Measurements from ENCODE around the gene LRRC14B. TPM values are rescaled to one million over a fixed set of nuclear protein-coding genes. Genes with fewer than 3 reads are reported as not detected.
"Not testable (repeated sequence)": the region's sequence is repeated elsewhere in the genome, so short reads cannot be mapped to it uniquely, and the experiment has no call there.

The LRRC14B gene
- total RNA-seq, 1 donor from 2014 or later, result not detected

DNA sequence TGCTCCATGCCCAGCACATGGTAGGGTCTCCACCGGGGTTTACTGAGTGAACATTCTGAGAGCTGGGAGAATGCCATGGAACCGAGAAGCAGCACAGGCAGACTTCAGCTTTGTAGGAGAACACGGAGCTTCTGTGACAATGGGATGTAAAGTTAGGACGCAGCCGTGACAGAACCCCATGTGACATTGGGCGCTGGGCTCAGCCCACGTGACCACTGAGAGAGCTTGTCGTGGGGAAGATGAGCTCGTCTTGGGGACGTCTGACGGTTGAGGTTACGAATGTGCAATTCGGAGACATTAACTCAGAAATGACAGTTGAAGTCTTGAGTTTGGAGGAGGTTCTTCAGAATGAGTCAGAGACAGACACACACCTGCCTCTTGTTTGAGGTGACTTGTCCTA, 40.4 kb downstream of the LRRC14B start:
- TF ChIP-seq, protein P1, sequence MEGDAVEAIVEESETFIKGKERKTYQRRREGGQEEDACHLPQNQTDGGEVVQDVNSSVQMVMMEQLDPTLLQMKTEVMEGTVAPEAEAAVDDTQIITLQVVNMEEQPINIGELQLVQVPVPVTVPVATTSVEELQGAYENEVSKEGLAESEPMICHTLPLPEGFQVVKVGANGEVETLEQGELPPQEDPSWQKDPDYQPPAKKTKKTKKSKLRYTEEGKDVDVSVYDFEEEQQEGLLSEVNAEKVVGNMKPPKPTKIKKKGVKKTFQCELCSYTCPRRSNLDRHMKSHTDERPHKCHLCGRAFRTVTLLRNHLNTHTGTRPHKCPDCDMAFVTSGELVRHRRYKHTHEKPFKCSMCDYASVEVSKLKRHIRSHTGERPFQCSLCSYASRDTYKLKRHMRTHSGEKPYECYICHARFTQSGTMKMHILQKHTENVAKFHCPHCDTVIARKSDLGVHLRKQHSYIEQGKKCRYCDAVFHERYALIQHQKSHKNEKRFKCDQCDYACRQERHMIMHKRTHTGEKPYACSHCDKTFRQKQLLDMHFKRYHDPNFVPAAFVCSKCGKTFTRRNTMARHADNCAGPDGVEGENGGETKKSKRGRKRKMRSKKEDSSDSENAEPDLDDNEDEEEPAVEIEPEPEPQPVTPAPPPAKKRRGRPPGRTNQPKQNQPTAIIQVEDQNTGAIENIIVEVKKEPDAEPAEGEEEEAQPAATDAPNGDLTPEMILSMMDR (IDR thresholded peaks at IDR 0.05; ENCODE audit: insufficient read depth, low read length, severe bottlenecking), result no peak
- no peaks in the 10 kb centered on the region for H3K27me3 ChIP-seq (ENCODE audit: control insufficient read depth, insufficient read depth, low read length)
- peaks cover 15% of the 10 kb centered on the region for H3K36me3 ChIP-seq (ENCODE audit: control insufficient read depth, insufficient read depth, low read length)
- H3K4me3 ChIP-seq (ENCODE audit: low read depth, low read length), result no peak overlapping the region
- FAIRE-seq (no peak), DNase-seq (ENCODE audit: low read depth) (no peak)

DNA sequence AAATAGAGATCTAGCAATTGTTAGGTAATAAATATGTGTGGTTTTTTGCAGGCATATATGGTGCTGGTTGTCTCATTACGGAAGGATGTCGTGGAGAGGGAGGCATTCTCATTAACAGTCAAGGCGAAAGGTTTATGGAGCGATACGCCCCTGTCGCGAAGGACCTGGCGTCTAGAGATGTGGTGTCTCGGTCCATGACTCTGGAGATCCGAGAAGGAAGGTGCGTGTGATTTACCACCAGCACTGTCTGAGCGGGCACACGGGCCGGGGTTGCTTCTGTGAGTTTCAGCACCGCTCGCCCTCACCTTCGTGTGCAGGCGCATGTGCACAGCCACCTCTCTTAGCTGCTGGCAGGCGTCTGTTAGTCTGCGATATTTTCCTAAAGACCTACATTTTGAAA, 42.1 kb downstream of the LRRC14B start:
- not testable (repeated sequence) for H3K4me3 ChIP-seq (ENCODE audit: low read depth, low read length); DNase-seq (ENCODE audit: low read depth); FAIRE-seq; H3K27me3 ChIP-seq (ENCODE audit: control insufficient read depth, insufficient read depth, low read length)
- H3K36me3 ChIP-seq (ENCODE audit: control insufficient read depth, insufficient read depth, low read length), result peaks cover 10% of the 10 kb centered on the region

DNA sequence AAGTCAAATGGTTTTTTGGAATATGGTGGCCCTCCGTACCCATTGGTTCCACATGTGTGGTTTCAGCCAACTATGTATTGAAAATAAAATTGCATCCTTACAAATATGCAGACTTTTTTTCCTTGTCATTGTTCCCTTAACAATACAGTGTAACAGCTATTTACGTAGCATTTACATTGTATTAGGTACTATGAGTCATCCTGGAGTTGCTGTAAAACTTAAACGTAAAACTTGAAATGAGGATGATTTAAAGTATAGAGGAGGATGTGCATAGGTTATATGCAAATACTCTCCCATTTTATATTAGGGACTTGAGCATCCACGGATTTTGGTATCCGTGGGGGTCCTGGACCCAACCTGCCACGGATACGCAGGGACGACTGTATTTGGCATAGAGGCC, 43.2 kb downstream of the LRRC14B start:
- Histone ChIP-seq H3K4me3 (ENCODE audit: low read depth, low read length) (no peak overlapping the region), H3K27me3 (ENCODE audit: control insufficient read depth, insufficient read depth, low read length) (no peaks in the 10 kb centered on the region), H3K36me3 (ENCODE audit: control insufficient read depth, insufficient read depth, low read length) (peaks cover 7% of the 10 kb centered on the region)
- TF ChIP-seq, protein P1 (IDR thresholded peaks at IDR 0.05; ENCODE audit: insufficient read depth, low read length, severe bottlenecking), result no peak
- no peak for DNase-seq (ENCODE audit: low read depth)
- FAIRE-seq, result no peak

DNA sequence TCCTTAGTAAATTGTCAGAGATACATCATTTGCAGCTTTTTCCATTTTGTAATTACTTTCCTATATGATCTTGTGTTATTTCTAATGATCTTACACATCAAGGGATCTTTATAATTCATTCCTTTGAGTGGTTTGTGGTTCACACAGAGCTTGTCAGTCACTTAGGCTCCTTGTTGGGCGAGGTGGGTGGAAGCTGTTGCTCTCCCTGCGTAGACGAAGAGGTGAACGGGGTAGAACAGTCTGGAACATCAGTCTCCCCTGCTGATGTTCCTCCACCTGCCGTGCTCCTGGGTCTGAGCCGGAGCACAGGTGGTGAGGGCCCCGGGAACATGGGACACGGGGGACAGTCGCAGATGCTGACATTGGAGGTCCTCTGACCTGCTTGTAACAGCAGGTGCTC, 44.2 kb downstream of the LRRC14B start:
- DNase-seq (ENCODE audit: low read depth); H3K36me3 ChIP-seq (ENCODE audit: control insufficient read depth, insufficient read depth, low read length); FAIRE-seq; H3K4me3 ChIP-seq (ENCODE audit: low read depth, low read length); H3K27me3 ChIP-seq (ENCODE audit: control insufficient read depth, insufficient read depth, low read length): not testable (repeated sequence)

DNA sequence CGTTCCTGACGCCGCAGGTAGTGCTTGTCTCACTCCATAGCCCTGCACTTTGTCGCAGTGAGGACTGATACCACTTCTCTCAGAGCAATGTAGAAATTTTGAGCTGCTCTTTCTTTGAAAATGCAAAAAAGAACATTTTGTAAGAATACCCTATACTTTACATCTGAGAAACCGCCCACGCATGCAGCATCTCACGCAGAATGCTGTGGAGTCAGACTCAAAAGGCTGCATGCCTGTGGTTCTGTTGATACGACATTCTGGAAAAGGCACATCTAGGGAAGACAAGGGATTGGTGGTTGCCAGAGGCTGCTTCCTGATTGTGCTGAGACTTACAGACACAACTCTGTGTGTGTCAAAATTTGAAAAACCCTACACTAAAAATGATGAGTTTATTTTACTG, 46.6 kb downstream of the LRRC14B start:
- not testable (repeated sequence) for H3K27me3 ChIP-seq (ENCODE audit: control insufficient read depth, insufficient read depth, low read length); FAIRE-seq; DNase-seq (ENCODE audit: low read depth); H3K4me3 ChIP-seq (ENCODE audit: low read depth, low read length)
- H3K36me3 ChIP-seq (ENCODE audit: control insufficient read depth, insufficient read depth, low read length), result peaks cover 11% of the 10 kb centered on the region

DNA sequence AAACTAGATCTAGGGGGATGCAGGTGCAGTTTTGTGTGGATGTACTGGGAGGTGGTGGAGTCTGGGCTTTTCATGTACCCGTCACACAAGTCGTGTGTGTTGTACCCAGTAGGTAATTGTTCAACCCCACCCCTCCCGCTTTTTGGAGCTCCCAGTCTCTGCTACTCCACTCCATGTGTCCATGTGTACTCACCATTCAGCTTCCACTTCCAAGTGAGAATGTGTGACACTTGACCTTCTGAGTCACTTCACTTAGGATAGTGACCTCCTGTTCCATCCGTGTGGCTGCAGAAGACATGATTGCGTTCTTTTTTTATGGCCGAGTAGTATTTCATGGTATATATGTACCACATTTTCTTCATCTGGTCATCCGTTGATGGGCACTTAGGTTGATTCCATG, 49.3 kb downstream of the LRRC14B start:
- not testable (repeated sequence) for DNase-seq (ENCODE audit: low read depth); FAIRE-seq; H3K27me3 ChIP-seq (ENCODE audit: control insufficient read depth, insufficient read depth, low read length); H3K4me3 ChIP-seq (ENCODE audit: low read depth, low read length); H3K36me3 ChIP-seq (ENCODE audit: control insufficient read depth, insufficient read depth, low read length)

DNA sequence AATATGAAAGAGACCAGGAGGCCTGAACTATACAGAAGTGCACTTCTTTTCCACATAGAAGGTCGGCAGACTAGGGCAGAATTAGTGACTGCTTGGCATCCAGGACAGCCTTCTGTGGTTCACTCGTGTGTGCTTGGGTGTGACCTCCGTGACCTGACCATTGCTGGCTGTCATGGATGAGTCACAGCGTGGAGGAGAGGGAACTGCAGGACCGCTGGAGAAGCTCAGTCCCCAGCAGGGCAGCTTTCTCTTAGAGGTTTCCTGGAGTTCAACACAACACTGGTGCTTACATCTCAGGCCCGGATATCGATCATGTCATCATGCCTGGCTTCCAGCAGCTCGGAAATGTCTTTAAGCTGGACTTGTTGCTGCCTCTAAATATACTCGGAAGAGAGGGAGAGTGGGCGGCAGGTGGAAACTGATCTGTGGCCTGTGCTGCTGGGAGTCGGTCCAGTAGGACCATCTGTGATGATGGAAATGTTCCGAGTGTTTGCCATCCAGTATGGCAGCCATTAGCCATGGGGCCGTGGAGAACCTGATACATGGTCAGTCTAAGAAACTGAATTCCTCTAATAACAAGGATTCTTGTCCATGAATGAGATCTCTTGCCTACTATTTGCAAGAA, 49.9 kb downstream of the LRRC14B start:
- H3K36me3 ChIP-seq (ENCODE audit: control insufficient read depth, insufficient read depth, low read length); DNase-seq (ENCODE audit: low read depth); FAIRE-seq; H3K27me3 ChIP-seq (ENCODE audit: control insufficient read depth, insufficient read depth, low read length); H3K4me3 ChIP-seq (ENCODE audit: low read depth, low read length): not testable (repeated sequence)

DNA sequence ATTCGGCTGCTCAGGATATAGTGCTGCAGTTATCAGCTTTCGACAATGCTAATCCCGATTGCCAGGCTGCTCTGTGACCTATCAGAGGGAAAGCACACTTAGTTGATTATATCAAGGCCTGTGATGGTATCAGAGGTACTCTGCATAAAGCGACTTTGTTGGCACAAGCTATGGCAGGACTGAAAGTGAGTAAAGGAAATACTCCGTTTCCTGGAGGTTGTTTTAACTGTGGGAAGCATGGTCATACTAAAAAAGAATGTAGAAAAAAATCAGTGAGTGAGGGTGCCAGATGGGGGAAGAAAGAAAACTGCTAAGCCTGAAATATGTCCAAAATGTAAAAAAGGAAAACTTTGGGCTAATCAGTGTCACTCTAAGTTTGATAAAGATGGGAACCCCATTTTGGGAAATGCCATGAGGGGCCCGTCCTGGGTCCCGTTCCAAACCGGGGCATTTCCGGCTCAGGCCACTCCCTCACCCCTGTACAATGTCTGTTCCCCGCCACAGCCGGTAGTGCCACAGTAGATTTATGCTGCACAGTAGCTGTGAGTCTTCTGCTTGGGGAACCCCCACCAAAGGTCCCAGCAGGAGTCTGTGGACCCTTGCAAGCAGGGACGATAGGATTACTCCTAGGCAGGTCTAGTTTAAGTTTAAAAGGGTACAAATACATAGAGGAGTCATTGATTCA, 52.5 kb downstream of the LRRC14B start:
- peaks cover 11% of the 10 kb centered on the region for H3K36me3 ChIP-seq (ENCODE audit: control insufficient read depth, insufficient read depth, low read length)
- not testable (repeated sequence) for DNase-seq (ENCODE audit: low read depth); H3K27me3 ChIP-seq (ENCODE audit: control insufficient read depth, insufficient read depth, low read length); H3K4me3 ChIP-seq (ENCODE audit: low read depth, low read length); FAIRE-seq

DNA sequence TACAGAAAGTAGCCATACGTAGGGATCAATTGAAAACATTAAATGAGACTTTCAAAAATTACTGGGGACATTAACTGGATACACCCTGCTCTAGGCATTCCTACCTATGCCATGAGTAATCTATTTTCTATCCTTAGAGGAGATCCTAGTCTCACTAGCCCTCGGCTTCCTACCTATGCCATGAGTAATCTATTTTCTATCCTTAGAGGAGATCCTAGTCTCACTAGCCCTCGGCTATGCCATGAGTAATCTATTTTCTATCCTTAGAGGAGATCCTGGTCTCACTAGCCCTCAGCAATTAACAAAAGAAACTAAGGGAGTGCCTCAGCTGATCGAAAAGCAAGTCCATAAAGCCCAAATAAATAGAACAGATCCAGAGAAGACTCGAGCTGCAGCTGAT, 54.4 kb downstream of the LRRC14B start:
- DNase-seq (ENCODE audit: low read depth), result peak; percentile 35
- not testable (repeated sequence) for FAIRE-seq; H3K4me3 ChIP-seq (ENCODE audit: low read depth, low read length); H3K27me3 ChIP-seq (ENCODE audit: control insufficient read depth, insufficient read depth, low read length)
- peaks cover 12% of the 10 kb centered on the region for H3K36me3 ChIP-seq (ENCODE audit: control insufficient read depth, insufficient read depth, low read length)

Other genes starting within 250 kb of the LRRC14B start
- not detected in 2 replicates for gene PLEKHG4B, start 99.3 kb upstream of the LRRC14B start, total RNA-seq
- gene CCDC127, start 26.7 kb downstream of the LRRC14B start, total RNA-seq, result 2.9 and 4.1 TPM in 2 replicates
- gene SDHA, start 26.8 kb downstream of the LRRC14B start, total RNA-seq, result 106 and 136 TPM in 2 replicates
- 189 and 195 TPM in 2 replicates for gene PDCD6, start 80.2 kb downstream of the LRRC14B start, total RNA-seq
- gene AHRR, start 130.2 kb downstream of the LRRC14B start, total RNA-seq, result 0.51 and 0.53 TPM in 2 replicates

Measured in bronchial epithelial cell (primary cell).